DND-41 (cell line): Measurements from ENCODE around the gene PRAME.

ENCODE experiments used
- ATAC-seq: fragments of 200-7000 bp; cut with Tn5 transposase; 3 replicates; pipeline ENCODE4 v1.9.1; 2021; ENCODE audit warnings: low read depth; ENCODE audit not compliant: insufficient read depth
- DNase-seq: peaks from one replicate; pipeline ENCODE4 v3.0.0-alpha.2; 2020
- H2AFZ ChIP-seq: 2 replicates; pipeline ENCODE4 v1.6.0; 2012; ENCODE audit warnings: low read depth, low read length
- H3K27ac ChIP-seq: 2 replicates; pipeline ENCODE4 v1.5.1; 2012; ENCODE audit warnings: low read length, inconsistent platforms
- H3K27me3 ChIP-seq: fragments of 200-600 bp; sonication (generic); 2 replicates; pipeline ENCODE4 v1.6.0; 2012; ENCODE audit warnings: low read length, mild to moderate bottlenecking, inconsistent platforms; ENCODE audit not compliant: insufficient read depth, poor library complexity
- H3K36me3 ChIP-seq: 2 replicates; pipeline ENCODE4 v1.5.1; 2012; ENCODE audit warnings: low read length, inconsistent platforms; ENCODE audit not compliant: insufficient read depth
- H3K4me1 ChIP-seq: 2 replicates; pipeline ENCODE4 v1.5.1; 2012; ENCODE audit warnings: mild to moderate bottlenecking, low read length; ENCODE audit not compliant: insufficient read depth
- H3K4me2 ChIP-seq: 2 replicates; pipeline ENCODE4 v1.6.0; 2012; ENCODE audit warnings: mild to moderate bottlenecking, moderate library complexity, low read length, inconsistent platforms; ENCODE audit not compliant: insufficient read depth
- H3K4me3 ChIP-seq, 2 experiments: fragments of 200-600 bp in 1 of 2; shearing (Covaris generic) in 1 of 2; 2 replicates each; pipeline ENCODE4 v1.5.1; 2012 to 2016; ENCODE audit warnings: inconsistent platforms in 2 of 2, low read length in 2 of 2, mild to moderate bottlenecking in 2 of 2, low read depth in 1 of 2, moderate library complexity in 1 of 2
- H3K79me2 ChIP-seq: 2 replicates; pipeline ENCODE4 v1.6.0; 2012; ENCODE audit warnings: low read length, inconsistent platforms; ENCODE audit not compliant: insufficient read depth
- H3K9ac ChIP-seq: 2 replicates; pipeline ENCODE4 v1.6.0; 2012; ENCODE audit warnings: low read depth, mild to moderate bottlenecking, inconsistent platforms, low read length, moderate library complexity
- H3K9me3 ChIP-seq: 2 replicates; pipeline ENCODE4 v1.5.1; 2012; ENCODE audit warnings: low read length, moderate library complexity, mild to moderate bottlenecking, inconsistent platforms; ENCODE audit not compliant: insufficient read depth, severe bottlenecking
- H4K20me1 ChIP-seq: 2 replicates; pipeline ENCODE4 v1.6.0; 2012; ENCODE audit warnings: low read length; ENCODE audit not compliant: insufficient read depth
- CTCF ChIP-seq: IDR thresholded peaks from 2 replicates; pipeline ENCODE4 v1.5.1; 2012; ENCODE audit warnings: borderline replicate concordance, low read length, moderate library complexity, mild to moderate bottlenecking; ENCODE audit not compliant: poor library complexity, severe bottlenecking; ENCODE audit errors: extremely low read depth
- EZH2 ChIP-seq: IDR thresholded peaks from 3 replicates; pipeline ENCODE4 v1.6.1; 2012; ENCODE audit warnings: borderline replicate concordance, low read depth, mild to moderate bottlenecking, moderate library complexity, low read length, inconsistent platforms; ENCODE audit not compliant: severe bottlenecking

The PRAME gene

DNA sequence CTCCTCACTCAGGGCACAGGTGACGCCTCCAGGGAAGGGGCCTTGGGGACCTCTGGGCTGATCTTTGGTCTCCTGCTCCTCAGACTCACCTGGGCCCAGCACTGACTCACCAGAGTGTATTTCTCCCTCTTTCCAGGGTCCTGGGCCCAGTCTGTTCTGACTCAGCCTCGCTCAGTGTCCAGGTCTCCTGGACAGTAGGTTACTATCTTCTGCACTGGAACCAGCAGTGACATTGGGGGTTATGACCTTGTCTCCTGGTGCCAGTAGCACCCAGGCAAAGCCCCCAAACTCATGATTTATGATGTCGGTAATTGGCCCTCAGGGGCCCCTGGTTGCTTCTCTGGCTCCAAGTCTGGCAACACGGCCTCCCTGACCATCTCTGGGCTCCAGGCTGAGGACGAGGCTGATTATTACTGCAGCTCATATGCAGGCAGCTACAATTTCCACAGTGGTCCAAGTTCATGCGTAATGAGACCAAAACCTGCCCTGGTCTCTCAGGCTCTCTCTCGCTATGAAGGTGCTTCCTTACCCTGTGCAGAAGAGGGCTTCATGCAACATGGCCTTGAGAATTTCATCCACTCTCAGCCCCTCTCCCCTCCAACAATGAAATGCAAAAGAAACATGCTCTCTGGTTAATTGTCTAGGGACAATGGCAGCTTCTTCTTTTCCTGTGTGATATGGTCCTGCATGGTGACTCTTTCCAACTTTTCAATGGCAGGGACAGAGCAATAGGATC is 21.0 kb upstream of the PRAME start:
- Histone ChIP-seq H3K4me1 (no peaks in the 10 kb centered on the region), H3K9me3 (no peaks in the 10 kb centered on the region), H3K27ac (no peak overlapping the region), H4K20me1 (no peaks in the 10 kb centered on the region), H3K79me2 (no peaks in the 10 kb centered on the region), H3K4me3 (no peak overlapping the region), H3K27me3 (peaks cover 6% of the 10 kb centered on the region), H3K4me2 (no peak overlapping the region), H3K36me3 (no peaks in the 10 kb centered on the region), H3K9ac (no peak overlapping the region), H2AFZ (no peak overlapping the region)
- ATAC-seq: no peak
- TF ChIP-seq EZH2 (no peak), CTCF (no peak)
- no peak for DNase-seq

- Histone ChIP-seq H3K36me3 (no peaks in the 10 kb centered on the region), H3K79me2 (no peaks in the 10 kb centered on the region), H2AFZ (no peak overlapping the region), H3K4me2 (no peak overlapping the region), H3K4me1 (no peaks in the 10 kb centered on the region), H3K4me3 (no peak overlapping the region), H3K27ac (no peak overlapping the region), H3K9ac (no peak overlapping the region), H3K27me3 (peaks cover 5% of the 10 kb centered on the region), H4K20me1 (no peaks in the 10 kb centered on the region), H3K9me3 (no peaks in the 10 kb centered on the region)
- TF ChIP-seq CTCF (no peak), EZH2 (no peak)
- ATAC-seq (no peak), DNase-seq (no peak)
Observed at GRCh38 chr22:22578702-22579424, 19.8 kb upstream of the PRAME start.

DNA sequence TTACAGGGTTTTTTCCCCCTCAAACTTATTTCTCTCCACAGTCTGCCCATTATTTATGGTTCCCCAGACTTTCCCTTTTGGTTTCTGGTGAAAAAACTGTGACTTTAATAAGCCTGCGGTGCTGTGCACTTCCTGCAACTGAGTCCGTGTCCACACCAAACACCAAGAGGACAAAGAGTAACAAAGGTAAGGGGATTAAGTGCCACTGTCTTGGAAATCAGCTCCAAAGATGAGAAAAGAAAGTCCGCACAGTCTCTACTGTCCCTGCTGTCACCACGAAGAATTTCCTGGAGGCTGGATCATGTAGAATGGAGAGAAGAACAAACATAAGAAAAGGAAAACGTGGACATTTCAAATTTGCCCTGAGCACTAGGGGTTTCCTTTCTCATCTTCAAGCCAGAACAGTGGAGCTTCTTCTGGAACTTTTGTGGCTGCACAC is 17.9 kb upstream of the PRAME start:
- Histone ChIP-seq H2AFZ (no peak overlapping the region), H3K4me2 (no peak overlapping the region), H3K4me3 (no peak overlapping the region), H3K4me1 (no peaks in the 10 kb centered on the region), H3K27me3 (peaks cover 7% of the 10 kb centered on the region), H4K20me1 (no peaks in the 10 kb centered on the region), H3K36me3 (no peaks in the 10 kb centered on the region), H3K9ac (no peak overlapping the region), H3K27ac (no peak overlapping the region), H3K79me2 (no peaks in the 10 kb centered on the region), H3K9me3 (no peaks in the 10 kb centered on the region)
- DNase-seq (no peak), ATAC-seq (no peak)
- TF ChIP-seq EZH2 (no peak), CTCF (no peak)
